Measurements from ENCODE around the gene IGFBP5.
A peak's percentile ranks its signal among the peaks of the same experiment; 100 is the strongest.

Gene IGFBP5

GRCh38 chr2:216695401-216695821 is at the start of gene IGFBP5:
IGFBP5 (minus strand) TSS chr2:216695549; CDS start chr2:216694775, 774 bp downstream.
- peak; percentile 90 for DNase-seq

- DNase-seq, result no peak
Measured at GRCh38 chr2:216743781-216744180, 48.4 kb upstream of the IGFBP5 start.

- DNase-seq, result no peak
Measured at GRCh38 chr2:216742411-216742810, 47.1 kb upstream of the IGFBP5 start.

GRCh38 chr2:216741223-216741593 is 45.9 kb upstream of the IGFBP5 start:
- DNase-seq, result no peak

DNA sequence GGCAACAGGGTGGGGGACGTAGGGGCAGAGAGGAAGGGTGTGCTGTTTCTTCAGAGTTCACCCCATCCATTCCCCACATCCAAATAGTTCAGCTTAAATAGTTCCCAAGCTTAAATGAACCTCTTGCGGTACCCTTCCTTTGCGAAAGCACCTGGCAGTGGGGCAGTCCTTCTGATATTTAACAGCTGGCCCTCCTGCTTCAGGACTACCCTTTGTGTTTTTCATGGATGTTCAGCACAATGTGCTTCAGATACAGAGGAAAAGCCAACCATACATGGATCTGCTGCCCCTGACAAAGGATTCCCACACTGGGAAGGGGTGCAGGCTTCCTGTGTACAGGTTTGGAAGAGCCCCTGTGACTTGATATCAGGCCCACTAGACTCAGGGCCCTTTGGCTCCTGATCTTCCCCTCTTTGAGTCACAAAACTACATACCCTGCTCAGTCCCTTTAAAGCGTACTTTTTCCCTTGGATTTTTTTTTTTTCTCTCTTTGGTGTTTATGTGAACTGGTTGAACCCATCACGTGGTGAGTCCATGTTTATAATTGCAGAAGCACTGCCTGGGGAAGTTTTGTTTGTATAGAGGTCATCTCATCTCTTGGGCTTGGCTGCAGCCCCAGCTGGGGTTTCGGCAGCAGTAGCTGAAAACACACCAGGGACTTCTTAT is 45.3 kb upstream of the IGFBP5 start:
- DNase-seq, result no peak

DNA sequence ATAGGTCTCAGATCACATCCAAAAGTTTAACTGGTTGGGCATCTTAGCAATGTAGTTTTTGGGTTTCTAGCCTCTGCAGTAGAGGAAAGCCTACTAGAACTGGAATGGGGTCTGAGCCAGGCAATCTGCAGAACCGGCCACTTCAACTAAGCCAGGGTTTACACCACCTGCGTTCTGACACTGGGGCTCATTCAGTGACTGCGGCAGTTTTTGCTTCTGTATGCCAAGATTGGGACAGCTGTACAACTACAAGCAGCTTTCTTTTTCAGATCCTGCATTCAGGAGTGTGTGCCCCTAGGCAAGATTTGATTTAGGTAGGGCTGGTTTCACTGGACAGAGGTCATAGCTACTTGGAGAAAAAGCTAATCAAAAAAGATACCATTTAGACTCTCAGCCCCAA is 43.7 kb upstream of the IGFBP5 start:
- no peak for DNase-seq

- DNase-seq, result no peak
Measured at GRCh38 chr2:216737676-216738075, 42.3 kb upstream of the IGFBP5 start.

DNA sequence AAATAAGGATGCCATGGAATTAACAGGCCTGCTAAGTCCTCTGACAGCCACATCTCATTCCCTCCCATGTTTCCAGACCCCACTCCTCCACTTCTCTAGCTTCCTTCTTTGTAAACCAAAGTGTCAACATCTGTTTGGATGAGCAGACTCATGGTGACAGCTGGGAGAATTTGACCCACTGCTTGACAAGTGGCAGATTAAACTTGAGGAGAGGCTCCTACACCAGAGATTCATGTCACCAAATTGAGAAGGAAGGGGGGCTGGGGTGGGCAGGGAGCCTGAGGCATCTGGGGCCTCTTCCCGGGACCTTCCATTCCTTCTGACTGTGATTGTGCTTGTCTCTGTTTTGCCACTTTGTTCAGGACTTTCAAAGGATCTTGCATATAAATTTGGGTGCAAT is 41.0 kb upstream of the IGFBP5 start:
- no peak for DNase-seq

DNA sequence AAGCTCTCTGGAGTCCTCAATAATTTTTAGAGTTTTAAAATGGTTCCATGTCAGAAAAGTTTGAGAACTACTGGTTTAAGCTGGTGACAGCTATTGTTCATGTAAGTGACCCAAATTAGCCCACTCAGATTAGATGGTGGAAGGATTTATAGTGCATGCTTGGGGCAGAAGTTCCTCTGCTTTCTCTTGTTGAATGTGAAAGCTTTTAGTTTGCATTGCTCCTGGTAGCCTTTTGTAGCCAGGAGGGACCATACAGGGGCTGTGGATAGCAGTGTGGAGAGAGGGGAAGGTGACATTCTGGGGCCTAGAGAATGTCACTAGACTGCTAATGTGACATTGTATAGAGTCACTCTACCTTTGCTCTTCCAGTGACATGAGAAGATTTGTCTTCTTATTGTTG is 40.3 kb upstream of the IGFBP5 start:
- no peak for DNase-seq

GRCh38 chr2:216735086-216735485 is 39.7 kb upstream of the IGFBP5 start:
- no peak for DNase-seq

- no peak for DNase-seq
Measured at GRCh38 chr2:216733046-216733445, 37.7 kb upstream of the IGFBP5 start.

- DNase-seq, result no peak
Measured at GRCh38 chr2:216732334-216732733, 37.0 kb upstream of the IGFBP5 start.

DNA sequence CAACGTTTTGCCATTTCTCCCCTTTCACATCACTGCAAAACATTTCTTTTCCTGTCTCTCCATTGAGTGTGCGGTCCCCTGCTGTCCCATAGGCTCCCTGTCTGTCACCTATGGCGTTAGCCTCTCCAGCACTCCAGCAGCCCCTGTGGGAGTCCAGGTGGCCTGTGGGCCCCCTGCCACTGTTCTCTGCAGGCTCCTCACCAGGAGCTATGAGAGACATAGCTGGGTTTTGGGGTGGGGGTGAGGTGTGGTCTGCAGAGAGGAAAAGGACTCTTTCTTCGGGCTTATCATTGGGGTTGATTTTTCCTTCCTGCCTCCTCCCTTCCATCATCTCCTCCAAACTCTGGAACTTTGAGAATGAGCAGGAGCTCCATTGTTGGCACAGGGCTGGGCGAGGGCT is 36.1 kb upstream of the IGFBP5 start:
- DNase-seq, result no peak

DNA sequence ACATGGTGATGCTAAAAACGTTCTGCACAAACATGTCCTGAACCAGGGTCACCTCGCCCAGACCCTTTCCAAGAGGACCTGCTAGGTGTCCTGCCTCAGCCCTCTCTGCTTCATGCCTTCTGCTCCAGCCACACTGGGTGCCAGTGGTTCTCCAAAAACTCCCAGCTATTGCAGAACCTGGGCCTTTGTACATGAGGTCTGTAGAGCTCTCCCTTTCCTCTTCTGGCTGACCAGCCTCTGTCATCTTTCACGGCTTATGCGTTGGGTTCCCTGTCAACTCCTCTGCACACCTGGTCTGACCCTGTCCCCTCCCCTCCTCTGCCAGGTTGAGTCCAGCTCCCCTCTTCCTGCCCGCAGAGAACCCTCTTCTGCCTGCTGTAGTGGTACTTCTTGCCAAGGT is 35.5 kb upstream of the IGFBP5 start:
- no peak for DNase-seq

GRCh38 chr2:216727346-216728122 is 32.2 kb upstream of the IGFBP5 start:
- DNase-seq, result no peak

GRCh38 chr2:216724190-216724589 is 28.8 kb upstream of the IGFBP5 start:
- DNase-seq, result no peak

DNA sequence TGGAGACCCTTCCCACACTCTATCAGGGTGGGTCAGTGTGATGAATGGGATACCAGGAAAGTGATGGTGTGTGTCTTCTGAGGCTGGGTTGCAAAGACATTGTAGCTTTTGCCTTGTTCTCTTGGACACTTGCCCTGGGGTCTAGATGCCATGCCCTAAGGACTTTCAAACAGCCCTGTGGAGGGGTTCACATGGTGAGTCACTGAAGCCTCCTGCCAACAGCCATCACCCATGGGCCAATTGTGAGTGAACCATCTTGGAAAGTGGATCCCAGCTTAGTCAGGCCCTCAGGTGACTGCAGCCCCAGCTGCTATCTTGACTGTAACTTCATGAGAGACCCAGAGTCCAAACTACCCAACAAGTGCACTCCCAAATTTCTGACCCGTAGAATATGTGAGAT is 25.8 kb upstream of the IGFBP5 start:
- DNase-seq, result no peak

GRCh38 chr2:216720722-216721121 is 25.4 kb upstream of the IGFBP5 start:
- DNase-seq, result no peak

DNA sequence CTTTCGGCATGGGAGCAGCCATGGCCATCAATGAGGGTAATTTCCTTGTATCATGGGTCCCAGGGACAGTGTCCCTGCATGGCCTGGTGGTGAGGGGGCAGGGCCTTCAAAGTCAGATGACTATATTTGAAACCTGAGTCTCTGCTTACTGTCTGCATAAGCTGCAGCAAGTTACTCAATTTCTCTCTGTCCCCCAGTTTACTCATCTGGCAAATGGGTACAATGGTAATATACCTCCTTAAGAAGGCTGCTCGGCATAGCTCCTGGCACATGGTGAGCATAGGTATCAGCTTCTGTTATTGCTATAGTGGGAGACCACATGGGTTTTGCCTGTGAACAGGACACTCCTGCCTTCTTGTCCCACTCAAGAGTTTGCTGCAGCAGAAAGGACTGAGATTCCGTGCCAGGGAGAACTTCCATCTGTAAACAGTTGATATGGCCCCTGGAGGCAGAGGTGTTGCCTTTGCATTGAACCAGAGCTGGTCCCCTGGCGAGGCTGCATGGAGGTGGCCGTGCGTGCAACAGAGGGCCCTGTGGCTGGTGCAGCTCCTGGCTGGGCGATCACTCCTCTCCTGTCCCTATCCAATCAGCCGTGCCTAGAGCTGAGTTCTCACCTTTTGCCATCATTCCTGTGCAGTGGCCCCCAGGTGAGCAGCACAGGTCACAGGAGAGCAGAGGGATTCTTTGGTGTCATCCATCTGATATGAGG is 22.7 kb upstream of the IGFBP5 start:
- no peak for DNase-seq

GRCh38 chr2:216717491-216717901 is 22.1 kb upstream of the IGFBP5 start:
- DNase-seq, result no peak

GRCh38 chr2:216716109-216716508 is 20.8 kb upstream of the IGFBP5 start:
- no peak for DNase-seq

GRCh38 chr2:216715402-216715974 is 20.1 kb upstream of the IGFBP5 start:
- DNase-seq, result no peak

GRCh38 chr2:216714376-216714775 is 19.0 kb upstream of the IGFBP5 start:
- no peak for DNase-seq
